NCI-H1092 (cell line): Measurements from ENCODE around the gene TRAF3.

Source experiments
- DNase-seq: peaks from one replicate; lab custom pipeline; 2025; lab: John Stamatoyannopoulos, UW

Gene TRAF3

GRCh38 chr14:102955636-102956408 is 178.6 kb downstream of the TRAF3 start:
- no peak for DNase-seq

GRCh38 chr14:102957222-102957621 is 180.0 kb downstream of the TRAF3 start:
- no peak for DNase-seq

- no peak for DNase-seq
These were observed 181.2 kb downstream of the TRAF3 start for GRCh38 chr14:102958461-102958860.
